Sciatic nerve (tissue), 2 donors: ENCODE measurements around the gene TBC1D4. TPM values are rescaled to one million over a fixed set of nuclear protein-coding genes. Genes with fewer than 3 reads are reported as not detected.

Experiments
- ATAC-seq: fragments of 200-7000 bp; cut with Tn5 transposase; one replicate; pipeline ENCODE4 v1.9.1; 2020; ENCODE audit warnings: mild to moderate bottlenecking, moderate library complexity
- DNase-seq: peaks from one replicate; pipeline ENCODE4 v3.0.0-alpha.2; 2020; ENCODE audit warnings: low spot score
- intact Hi-C: fragments of 100-400 bp; cut with DNase I; formaldehyde crosslinking; loops from one replicate; pipeline ENCODE4 v1.14.2; 2022
- total RNA-seq: library from RNA; stranded (reverse); fragmentation: NEBNext Ultra II Directional; extraction: Animal tissue kit (Norgen Biotek cat#: 25700); gene quantifications from one replicate; pipeline ENCODE4 v1.2.1, GENCODE V29; 2021
- donor health status: DM: no; HTN: no; CAD: no.
- donor health status: DM: no; HTN: no; CAD: no.

Gene TBC1D4
- total RNA-seq, 1 donor from 2014 or later = 19.6 TPM

DNA sequence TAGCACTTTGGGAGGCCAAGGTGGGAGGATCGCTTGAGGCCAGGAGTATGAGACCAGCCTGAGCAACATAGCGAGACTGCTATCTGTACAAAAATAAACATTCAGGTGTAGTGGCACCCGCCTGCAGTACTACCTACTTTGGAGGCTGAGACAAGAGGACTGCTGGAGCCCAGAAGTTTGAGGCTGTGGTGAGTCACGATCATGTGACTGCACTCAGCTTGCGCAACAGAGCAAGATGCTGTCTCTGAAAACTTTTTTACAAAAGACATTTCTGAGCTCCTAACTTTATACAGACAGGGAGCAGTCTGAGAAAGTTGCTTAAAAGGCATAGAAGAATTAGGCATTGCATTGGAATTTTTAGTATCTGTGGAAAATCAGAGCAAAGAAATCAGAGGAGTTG is 10.4 kb upstream of the TBC1D4 start:
- ATAC-seq (no peak), DNase-seq (no peak)
- intact Hi-C loops = no loop called here

DNA sequence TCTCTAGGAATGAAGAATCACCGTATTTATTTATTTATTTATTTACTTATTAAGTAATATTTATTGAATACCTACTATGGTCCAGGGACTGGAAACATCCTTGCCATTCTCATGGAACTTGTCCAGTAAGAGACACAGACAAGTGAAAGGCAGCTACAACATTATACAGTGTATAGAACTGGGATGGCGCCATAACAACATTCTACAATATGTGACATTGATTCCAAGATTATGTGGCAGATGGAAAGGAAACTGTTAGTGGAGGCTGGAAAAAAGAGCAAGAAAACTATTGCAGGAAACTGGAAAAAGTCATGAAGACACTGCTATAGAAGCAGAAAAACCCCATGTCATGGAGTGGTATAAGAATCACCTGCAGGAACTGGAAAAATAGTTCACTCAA is 9.4 kb upstream of the TBC1D4 start:
- DNase-seq = no peak
- ATAC-seq = no peak

DNA sequence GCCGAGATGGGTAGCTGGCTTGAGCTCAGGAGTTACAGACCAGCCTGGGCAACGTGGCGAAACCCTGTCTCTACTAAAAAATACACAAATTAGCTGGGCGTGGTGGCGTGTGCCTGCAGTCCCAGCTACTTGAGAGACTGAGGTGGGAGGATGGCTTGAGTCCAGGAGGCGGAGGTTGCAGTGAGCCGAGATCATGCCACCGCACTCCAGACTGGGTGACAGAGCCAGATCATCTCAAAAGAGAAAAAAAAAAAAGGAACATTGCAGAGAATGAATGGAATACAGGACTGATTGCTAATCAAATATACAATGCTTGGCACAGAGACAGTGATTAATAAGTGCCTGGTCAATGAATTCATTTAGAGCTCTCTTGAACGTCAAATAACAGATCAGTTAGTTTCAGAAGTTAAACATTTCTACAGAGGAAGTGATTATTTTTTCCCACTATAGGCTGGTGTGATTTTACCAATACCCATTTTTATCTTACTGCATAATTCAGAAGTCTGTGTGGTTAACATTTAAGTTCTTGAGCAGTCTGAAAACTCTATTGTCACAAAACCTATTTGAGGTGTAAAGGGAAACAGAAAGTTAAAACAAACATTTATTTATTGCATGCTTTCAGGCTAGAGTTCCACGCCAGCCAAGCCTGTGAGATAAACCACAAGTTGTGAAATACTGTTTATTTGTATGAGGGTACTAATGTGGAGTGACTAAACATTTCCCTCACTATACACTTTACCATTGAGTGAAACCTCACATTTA is 7.7 kb upstream of the TBC1D4 start:
- DNase-seq (no peak), ATAC-seq (peak; percentile 32)
- intact Hi-C loops = no loop called here

More for the DNA sequence above, 9.4 kb upstream of the TBC1D4 start:
- intact Hi-C loops = no loop called here

DNA sequence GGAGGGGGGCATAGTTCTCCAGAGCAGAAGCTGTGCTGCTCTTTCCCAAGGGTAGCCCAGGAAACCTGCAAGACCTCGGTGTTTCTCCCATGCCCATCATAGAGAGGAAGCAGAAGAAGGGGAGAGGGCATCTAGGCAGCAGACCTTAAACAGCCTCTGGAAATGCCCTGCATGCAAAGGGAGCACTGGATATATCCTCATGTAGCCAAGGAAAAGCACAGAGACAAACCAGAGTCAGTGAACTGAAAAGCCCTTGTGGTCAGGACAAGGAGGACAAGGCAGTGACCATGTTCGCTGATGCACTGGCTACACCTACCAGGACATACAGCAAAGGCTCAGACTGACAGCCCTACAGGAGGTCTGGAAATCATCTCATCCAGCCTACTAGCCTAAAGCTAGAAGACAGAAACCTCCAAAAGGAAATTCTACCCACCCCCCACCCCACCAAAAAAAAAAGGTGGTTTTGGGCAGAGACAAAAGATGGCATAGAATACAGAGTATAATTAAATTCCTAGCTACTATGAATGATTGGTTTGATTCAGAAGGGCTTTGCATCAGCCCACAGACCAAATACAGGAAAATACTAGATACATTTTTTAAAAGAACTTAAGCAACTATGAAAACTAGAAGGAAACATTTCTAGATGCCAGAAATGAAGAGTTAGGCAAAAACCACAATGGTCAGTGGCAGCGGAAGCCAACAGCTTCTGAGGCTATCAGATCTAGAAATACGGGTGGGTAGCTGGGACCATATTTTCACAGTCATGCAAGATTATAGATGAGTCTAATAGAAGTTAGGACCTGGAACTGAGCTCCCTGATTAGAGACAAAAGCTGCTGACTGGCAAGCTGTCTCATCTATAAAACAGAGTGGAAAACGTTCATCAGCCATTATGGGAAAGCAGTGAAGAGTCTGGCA is 4.4 kb upstream of the TBC1D4 start:
- DNase-seq (no peak), ATAC-seq (no peak)
- intact Hi-C loops = no loop called here

DNA sequence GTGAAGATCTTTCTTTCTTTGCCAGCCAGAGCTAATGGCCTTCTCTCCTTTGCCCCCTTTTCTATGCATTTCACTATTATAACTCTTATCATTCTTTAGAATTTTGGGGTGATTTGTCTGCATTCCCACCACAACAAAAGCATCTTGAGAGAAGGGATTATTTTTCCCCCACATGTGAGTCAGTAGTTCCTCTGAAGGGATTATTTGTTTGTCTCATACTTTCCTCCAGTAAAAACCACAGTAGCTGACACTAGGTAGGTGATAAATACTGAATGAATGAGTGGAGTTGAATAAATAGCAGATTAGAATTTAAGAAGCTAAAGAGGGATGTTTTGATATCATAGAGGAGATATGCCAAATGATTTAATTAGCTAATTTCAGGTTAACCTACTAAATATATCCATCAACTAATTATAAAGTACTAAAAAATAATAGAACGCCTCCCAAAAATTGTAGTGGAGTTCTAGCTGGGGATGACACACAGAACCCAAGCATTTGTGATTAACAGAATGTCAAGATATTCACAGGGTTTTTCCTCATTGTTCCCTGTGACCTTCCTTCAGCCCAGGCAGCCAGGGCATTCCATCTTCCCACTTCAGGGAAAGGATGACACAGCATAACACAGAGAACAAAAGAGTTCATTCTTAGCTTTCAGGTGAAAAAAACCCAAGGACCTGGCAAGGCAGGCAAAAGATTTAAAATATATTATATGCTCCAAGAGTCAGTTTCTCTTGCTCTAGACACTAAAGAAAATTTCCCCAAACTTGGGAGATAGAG is 3.5 kb upstream of the TBC1D4 start:
- DNase-seq = no peak
- no peak for ATAC-seq
- intact Hi-C loops = no loop called here

DNA sequence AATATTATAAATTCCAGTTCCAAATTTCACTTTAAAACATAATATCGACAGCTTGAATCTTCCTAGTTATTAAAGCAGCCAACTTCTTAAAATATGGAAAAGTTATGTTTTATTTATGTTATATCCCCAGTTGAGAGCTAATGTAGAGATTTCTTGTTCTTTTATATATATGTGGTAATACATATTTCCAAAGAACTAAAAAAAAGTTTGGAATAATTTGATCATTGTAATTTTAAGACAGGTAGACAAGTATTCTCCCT is 781 bp upstream of the TBC1D4 start:
- no peak for ATAC-seq
- intact Hi-C loops = loop anchor here (5.0 kb wide), 1 partner anchor 115 kb away; no protein-coding TSS in a partner anchor
- no peak for DNase-seq

DNA sequence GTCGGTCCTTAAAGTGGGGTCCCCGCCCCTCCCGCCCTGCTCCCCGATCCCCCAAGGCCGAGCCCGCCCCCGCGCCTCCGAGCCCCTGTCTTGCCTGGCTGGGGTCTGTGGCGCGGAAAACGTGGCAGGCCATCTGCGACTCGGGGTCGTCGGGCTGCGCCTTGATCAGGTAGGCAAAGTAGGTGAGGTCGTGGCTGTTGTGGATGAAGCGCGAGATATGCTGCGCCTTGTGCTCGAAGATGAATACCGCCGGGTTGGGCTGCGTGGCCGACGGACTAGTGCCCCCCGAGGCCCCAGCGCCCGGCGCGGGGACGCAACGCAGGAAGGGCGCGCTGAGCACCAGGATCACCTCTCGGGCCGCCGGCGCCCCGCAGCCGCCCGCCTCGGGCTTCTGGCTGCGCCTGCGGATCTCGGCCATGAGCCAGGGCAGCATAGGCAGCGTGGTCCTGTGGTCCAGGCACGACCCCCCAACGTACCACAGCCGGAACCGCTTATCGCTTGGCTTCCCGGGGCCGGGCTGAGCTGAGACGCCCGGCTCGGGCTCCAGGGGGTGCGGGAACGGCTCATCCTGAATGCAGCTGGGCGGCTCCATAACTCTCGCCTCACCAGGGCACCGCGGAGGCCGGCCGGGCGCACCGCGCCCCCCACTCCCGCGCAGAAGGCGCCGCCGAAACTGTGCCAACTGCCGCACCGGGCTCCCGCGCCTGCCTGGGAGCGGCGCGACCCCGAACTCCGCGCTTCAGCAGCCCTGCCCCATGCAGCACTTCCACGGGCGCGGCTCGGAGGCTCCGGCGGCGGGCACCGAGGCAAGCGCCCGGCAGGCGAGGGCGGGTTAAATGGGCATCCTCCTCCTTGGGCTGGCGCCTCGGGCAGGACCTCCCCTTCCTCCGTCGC is 546 bp downstream of the TBC1D4 start:
- intact Hi-C loops = loop anchor here (5.0 kb wide), 1 partner anchor 114 kb away; no protein-coding TSS in a partner anchor
- ATAC-seq = no peak
- peak; percentile 66 for DNase-seq

DNA sequence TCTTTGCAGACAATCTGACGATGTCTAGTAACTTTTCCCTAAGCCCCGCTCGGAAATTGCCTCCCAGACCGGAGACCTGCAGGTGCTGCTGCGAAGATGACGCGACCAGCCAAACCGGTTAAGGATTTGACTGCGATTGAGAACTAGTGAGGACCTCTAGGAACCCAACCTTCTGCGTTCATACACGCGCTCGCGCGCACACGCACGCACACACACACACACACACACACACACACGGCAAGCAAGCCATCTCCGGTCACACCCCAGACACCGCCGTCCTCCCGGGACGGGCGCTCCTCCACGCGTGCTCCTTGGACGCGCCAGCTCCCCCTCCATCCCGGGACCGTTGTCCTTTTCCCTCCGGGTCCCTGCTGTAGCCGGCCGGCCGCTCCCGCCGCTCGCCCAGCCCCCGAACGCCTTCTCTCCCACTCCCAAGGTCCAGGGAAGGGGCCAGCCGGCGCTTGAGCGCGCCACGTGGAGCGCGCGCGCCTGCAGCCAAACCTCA is 1.2 kb downstream of the TBC1D4 start:
- ATAC-seq (peak; percentile 66), DNase-seq (peak; percentile 68)
- intact Hi-C loops = loop anchor here (5.0 kb wide), 1 partner anchor 113 kb away; no protein-coding TSS in a partner anchor

DNA sequence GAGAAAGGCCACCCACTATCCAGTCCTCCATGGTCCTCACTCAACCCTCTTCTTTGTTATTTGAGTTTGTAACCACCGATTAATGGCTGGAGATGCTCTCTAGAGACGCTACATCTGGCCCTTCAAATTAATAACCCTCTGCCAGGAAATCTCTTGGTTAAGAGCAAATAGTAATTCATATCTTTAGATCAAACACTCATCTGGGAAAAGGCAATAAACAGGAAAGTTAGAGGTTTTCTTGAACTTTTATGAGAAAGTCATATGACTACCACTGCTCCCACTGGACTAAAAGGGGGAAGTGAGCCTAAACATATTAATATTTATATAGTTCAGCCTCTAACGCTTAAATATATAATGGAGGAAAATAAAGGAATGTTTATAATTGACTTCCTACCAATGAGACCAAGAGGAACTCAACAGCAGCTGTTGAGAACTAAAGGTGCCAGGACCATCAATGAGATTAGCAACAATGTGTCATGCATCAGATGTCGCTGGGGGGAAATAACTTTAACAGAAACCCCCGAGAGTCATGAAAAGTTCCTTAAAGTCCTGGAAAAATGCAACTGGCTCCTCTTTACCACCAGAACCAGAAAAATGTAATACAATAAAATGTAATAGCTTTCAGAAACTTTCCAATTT is 2.7 kb downstream of the TBC1D4 start:
- ATAC-seq = no peak
- no peak for DNase-seq
- intact Hi-C loops = no loop called here

DNA sequence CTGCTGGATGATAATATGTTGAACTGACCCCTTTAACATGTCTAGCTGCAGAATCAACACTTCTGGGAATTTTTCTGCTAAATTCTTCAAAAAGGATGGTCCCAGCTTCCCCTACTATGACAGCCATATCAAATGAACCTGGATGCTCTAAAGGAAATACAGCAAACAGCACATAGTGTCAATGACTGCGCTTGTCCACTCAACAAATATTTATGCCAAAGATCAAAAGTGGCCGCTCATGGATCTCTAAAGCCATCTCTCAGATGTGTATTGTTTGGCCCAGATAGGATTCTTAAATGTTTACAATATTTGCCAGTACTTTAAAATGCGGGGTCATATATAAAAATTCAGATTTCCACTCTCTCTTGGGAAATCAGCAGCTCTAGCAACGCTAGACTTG is 3.3 kb downstream of the TBC1D4 start:
- DNase-seq = no peak
- intact Hi-C loops = no loop called here
- no peak for ATAC-seq

DNA sequence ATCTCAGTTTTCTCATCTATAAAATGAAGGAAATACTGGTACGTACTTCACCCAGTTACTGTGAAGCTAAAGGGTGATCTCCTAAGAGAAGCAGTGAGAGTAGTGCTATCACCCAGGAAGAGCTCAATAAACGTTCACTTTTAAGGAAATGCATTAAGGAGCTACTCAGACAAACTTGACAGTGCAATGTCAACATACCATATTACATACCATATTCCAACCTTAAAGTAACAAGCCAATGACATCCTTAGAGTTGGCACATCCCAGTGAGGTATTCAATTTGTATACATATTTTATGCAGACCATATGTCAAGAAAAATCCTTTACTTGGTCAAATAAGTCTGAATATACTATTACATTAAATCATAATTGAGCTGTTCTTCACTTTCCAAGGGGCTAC is 7.0 kb downstream of the TBC1D4 start:
- intact Hi-C loops = no loop called here
- no peak for ATAC-seq

DNA sequence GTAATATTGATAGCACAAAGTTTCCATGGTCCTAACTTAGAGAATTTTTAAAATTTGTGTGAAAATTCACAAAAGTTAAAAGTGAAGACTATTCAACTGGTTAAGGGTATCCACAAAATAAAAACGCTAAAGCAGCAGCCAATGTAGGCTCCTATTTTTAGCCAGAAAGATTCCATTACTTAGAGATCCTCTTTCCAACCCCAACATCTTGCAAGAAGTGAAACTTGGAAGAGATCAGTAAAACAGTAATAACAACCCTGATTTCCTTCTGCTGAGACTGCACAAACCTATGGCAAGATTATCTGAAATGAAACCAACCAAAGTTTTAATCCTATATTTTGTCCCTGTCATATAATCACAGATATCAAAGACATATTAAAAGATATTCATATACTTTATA is 8.5 kb downstream of the TBC1D4 start:
- DNase-seq = no peak
- intact Hi-C loops = no loop called here
- ATAC-seq = peak; percentile 65

More for the DNA sequence above, 7.0 kb downstream of the TBC1D4 start:
- no peak for DNase-seq

DNA sequence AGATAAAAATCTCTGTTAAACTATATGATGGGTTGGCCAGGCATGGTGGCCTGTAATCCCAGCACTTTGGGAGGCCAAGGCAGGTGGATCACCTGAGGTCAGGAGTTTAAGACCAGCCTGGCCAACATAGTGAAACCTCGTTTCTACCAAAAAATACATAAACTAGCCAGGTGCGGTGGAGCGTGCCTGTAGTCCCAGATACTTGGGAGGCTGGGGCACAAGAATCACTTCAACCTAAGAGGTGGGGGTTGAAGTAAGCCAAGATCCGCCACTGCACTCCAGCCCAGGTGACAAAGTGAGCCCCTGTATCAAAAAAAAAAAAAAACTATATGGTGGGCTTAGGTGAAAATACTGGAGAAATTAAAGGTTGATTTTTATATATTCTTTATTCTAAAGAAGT is 11.3 kb downstream of the TBC1D4 start:
- intact Hi-C loops = no loop called here
- ATAC-seq (no peak), DNase-seq (no peak)

DNA sequence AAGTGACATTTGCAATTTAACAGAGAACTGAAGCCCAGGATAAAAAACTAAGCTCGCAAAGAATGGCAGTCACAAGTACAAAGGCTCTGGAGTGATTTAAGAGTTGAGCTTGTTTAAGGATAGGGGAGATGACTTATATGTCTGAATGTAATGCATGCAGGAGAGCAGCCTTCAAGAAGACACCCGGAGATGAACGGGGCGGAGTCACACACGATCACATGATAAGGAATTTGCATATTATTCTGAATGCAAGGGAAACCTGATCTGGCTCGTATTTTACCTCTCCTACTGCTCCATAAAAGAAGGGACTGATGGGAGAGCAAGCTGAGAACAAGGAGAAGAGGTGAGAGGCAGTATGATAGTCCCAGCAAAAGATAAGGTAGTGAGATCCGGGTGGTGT is 12.9 kb downstream of the TBC1D4 start:
- DNase-seq = no peak
- intact Hi-C loops = no loop called here
- ATAC-seq = no peak

DNA sequence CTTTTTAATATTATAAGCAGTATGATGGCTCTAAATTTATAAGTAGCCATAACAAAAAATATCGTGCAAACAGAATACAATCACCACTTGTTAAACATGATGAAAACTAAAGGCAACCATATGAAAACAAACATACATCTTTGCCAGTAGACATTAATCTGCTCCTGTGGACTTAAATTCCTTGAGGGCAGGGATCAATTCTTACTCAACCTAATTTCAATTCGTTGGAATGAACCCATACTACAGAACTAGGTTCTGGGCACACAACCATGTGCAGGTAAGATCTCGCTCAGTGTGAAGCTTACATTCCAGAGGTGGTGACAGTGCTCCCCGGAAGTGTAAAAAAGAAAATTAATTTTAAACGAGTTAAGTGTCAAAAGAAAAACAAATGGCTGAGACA is 13.4 kb downstream of the TBC1D4 start:
- intact Hi-C loops = no loop called here
- no peak for ATAC-seq
- DNase-seq = no peak

DNA sequence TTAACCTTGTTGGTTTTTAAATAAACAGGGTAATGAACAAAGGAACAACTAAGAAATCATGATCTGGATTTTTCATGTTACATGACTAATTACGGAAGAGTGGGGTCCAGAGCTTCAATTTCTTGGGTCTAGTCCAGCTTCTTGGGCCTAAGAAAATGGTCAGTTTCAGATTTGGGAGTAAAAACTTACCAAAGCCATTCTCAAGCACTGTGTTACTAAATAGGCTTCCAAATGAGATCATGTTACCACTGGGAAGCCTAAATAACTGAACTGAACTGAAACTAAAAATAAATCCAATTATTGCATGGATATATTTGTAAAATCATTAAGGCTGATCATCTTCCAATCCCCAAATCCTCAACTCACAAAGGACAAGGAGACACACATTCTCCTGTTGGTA is 13.9 kb downstream of the TBC1D4 start:
- ATAC-seq (no peak), DNase-seq (no peak)
- intact Hi-C loops = no loop called here

DNA sequence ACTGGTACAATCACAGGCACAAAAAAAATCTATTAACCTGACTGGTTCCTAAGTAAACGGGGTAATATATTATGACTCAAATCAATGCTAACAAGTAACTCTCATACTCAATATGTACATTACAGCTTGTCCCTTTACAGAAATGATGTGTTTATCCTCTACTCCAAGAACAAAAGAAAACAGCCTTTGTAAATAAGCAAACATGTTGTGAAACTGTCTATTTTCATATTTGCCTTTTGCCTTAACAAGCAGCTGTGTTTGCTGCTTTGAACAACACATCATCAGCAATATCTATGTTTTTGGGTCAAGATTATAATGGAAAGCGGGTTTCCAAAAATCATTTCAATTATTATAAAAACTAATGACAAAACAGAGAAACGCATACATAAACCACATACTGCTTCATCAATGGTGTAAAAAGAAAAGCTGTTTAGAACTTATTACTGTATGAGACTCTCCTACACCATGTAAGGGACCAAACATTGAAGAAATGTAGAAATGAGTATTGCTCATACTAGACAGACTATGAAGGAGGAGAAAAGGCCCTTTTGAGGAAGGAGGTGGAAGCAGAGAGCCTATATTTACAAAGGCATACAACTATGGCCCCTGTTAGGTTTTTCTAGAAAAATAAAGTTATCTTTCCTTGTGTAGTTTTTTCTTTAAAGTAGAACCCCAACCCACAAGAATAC is 14.8 kb downstream of the TBC1D4 start:
- DNase-seq (no peak), ATAC-seq (no peak)
- intact Hi-C loops = no loop called here
